ENCODE results near the gene ANKRD23. TPM values are rescaled to one million over a fixed set of nuclear protein-coding genes. Genes with fewer than 3 reads are reported as not detected.
A peak's percentile ranks its signal among the peaks of the same experiment; 100 is the strongest.

Gene ANKRD23
- total RNA-seq, 3 donors from 2014 or later: 3.2 to 5.1 (median 4.9) TPM

DNA sequence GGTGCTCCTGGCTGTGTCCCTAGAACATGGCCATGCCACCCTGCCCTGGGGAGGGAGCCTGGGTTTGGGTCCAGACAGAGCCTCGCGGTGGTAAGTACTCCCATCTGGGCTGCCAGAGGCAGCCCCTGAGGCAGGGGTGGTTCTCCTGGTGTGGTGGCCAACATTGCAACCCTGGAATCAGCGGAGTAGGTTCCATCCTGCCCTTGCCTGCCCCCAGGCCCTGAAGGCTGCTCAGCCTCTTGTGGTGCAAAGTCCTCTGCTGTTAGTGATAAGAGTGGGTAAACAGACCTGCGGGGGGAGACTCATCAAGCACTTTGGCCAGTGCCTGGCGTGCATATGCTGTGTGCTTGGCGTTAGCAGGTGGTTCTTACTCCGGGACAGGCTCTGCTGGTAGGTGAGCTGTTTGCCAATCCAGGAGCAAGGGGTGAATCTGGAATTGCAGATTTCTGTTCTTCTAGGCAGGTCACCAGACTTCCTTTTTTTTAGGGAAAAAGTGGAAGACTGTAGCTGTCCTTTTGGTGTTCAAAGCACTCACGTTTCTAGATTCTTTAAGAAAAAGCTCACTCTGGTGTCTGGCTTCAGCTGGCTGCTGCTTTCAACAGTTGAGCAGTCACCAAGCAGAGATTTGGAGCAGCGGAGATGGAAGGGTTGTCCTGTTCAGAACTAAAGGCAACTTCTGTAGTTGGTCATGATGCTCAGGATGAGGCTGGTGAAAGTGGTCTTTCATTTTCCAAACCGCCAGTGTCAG, 24.5 kb downstream of the ANKRD23 start:
- intact Hi-C loops (cut with DNase I, micrococcal nuclease): no loop called here
- H3K4me1 ChIP-seq (ENCODE audit: low read depth): peaks cover 53% of the 10 kb centered on the region
- TF ChIP-seq, protein P1, sequence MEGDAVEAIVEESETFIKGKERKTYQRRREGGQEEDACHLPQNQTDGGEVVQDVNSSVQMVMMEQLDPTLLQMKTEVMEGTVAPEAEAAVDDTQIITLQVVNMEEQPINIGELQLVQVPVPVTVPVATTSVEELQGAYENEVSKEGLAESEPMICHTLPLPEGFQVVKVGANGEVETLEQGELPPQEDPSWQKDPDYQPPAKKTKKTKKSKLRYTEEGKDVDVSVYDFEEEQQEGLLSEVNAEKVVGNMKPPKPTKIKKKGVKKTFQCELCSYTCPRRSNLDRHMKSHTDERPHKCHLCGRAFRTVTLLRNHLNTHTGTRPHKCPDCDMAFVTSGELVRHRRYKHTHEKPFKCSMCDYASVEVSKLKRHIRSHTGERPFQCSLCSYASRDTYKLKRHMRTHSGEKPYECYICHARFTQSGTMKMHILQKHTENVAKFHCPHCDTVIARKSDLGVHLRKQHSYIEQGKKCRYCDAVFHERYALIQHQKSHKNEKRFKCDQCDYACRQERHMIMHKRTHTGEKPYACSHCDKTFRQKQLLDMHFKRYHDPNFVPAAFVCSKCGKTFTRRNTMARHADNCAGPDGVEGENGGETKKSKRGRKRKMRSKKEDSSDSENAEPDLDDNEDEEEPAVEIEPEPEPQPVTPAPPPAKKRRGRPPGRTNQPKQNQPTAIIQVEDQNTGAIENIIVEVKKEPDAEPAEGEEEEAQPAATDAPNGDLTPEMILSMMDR (IDR thresholded peaks at IDR 0.05): no peak
- H3K4me3 ChIP-seq: no peak overlapping the region
- peak; percentile 69 for ATAC-seq
- DNase-seq: peak; percentile 81 to 84 (median 83)
- H3K36me3 ChIP-seq (ENCODE audit: low read depth): no peaks in the 10 kb centered on the region
- no peaks in the 10 kb centered on the region for H3K9me3 ChIP-seq

DNA sequence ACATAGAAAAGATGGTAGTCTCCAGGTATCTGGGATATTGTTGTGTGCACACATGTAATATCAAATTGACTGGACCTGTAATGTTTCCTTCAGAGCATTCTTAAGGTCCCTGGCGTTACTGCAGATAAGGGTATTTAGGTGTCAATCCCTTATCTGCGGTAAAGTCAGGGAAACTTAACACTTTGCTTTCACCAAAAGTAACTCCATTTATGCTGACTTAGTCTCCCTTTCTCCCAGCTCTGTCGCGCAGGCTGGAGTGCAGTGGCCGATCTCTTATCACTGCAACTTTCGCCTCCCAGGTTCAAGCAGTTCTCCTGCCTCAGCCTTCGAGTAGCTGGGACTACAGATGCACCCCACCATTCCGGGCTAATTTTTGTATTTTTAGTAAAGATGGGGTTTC, 25.9 kb downstream of the ANKRD23 start:
- Histone ChIP-seq H3K4me3 (no peak overlapping the region), H3K4me1 (ENCODE audit: low read depth) (peaks cover 46% of the 10 kb centered on the region), H3K36me3 (ENCODE audit: low read depth) (no peaks in the 10 kb centered on the region), H3K9me3 (no peaks in the 10 kb centered on the region)
- DNase-seq (no peak), ATAC-seq (no peak)
- TF ChIP-seq, protein P1 (IDR thresholded peaks at IDR 0.05): no peak
- intact Hi-C loops (cut with DNase I, micrococcal nuclease): no loop called here

GRCh38 chr2:96816836-96817702, 26.8 kb downstream of the ANKRD23 start:
- H3K4me1 ChIP-seq (ENCODE audit: low read depth): peaks cover 46% of the 10 kb centered on the region
- peak overlapping the region; percentile 42 for H3K4me3 ChIP-seq
- H3K9me3 ChIP-seq: no peaks in the 10 kb centered on the region
- H3K36me3 ChIP-seq (ENCODE audit: low read depth): no peaks in the 10 kb centered on the region
- DNase-seq (peak in 2 of 3 donors; percentile 55 to 65), ATAC-seq (no peak)
- intact Hi-C loops (cut with DNase I, micrococcal nuclease): no loop called here
- TF ChIP-seq, protein P1 (IDR thresholded peaks at IDR 0.05): no peak

GRCh38 chr2:96816127-96816835, 27.5 kb downstream of the ANKRD23 start, which contains the start of gene CNNM3:
TSS of gene CNNM3 (plus strand) at chr2:96816268. CDS start at chr2:96816278, 10 bp downstream.
- Histone ChIP-seq H3K9me3 (no peaks in the 10 kb centered on the region), H3K36me3 (ENCODE audit: low read depth) (no peaks in the 10 kb centered on the region), H3K4me1 (ENCODE audit: low read depth) (peaks cover 44% of the 10 kb centered on the region), H3K4me3 (peak within 1 kb of the TSS; percentile 42)
- DNase-seq (peak; percentile 98), ATAC-seq (peak; percentile 90)
- TF ChIP-seq, protein P1 (IDR thresholded peaks at IDR 0.05): peak; percentile 84
- intact Hi-C loops (cut with DNase I, micrococcal nuclease): no loop called here

DNA sequence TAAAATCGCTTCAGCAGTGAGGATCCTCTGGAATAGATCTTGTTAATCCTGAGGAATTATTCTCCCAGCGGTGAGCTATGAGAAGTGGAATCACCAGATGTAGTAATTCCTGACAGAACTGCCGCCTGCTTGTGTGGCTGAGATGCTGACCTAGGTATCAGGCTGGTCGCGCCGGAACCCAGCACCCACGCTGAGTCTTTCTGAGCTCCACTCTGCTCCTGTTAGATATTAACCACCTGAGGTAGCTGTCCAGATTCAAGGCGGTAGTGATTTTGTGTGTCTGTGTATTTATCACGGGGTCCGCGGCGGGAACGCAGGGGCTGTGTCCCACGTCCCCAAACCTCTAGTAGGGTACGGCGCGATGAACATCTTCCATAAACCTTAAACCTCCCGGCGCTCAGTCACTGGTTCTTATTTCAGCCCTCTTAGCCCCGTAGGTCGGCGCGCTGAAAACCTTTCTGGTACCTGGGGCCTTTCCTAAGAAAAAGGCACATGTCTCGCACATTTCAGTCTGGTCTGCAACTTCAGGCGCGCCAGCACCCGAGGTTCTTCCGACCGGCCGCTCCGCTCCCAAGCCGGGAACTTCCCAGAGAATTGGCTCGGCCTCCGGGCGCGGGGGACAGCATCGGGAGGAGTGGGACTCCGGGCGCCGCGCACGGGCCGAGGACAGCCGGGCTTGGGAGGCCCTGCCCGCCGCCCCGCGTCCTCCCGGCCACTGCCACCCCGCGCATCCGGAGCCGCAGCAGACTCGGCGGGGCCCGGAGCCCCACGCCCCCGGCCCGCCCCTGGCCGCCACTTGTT, 28.3 kb downstream of the ANKRD23 start:
- ATAC-seq (no peak), DNase-seq (peak in 2 of 3 donors; percentile 46 to 61)
- H3K4me3 ChIP-seq: peak overlapping the region; percentile 42
- intact Hi-C loops (cut with DNase I, micrococcal nuclease): no loop called here
- H3K9me3 ChIP-seq: no peaks in the 10 kb centered on the region
- peaks cover 39% of the 10 kb centered on the region for H3K4me1 ChIP-seq (ENCODE audit: low read depth)
- TF ChIP-seq, protein P1 (IDR thresholded peaks at IDR 0.05): no peak
- no peaks in the 10 kb centered on the region for H3K36me3 ChIP-seq (ENCODE audit: low read depth)
